Measurements from ENCODE around the gene TNNT3. TPM values are rescaled to one million over a fixed set of nuclear protein-coding genes. Genes with fewer than 3 reads are reported as not detected.

The TNNT3 gene
- total RNA-seq, 2 experiments from 2014 or later, result 19.1 to 21.9 TPM

DNA sequence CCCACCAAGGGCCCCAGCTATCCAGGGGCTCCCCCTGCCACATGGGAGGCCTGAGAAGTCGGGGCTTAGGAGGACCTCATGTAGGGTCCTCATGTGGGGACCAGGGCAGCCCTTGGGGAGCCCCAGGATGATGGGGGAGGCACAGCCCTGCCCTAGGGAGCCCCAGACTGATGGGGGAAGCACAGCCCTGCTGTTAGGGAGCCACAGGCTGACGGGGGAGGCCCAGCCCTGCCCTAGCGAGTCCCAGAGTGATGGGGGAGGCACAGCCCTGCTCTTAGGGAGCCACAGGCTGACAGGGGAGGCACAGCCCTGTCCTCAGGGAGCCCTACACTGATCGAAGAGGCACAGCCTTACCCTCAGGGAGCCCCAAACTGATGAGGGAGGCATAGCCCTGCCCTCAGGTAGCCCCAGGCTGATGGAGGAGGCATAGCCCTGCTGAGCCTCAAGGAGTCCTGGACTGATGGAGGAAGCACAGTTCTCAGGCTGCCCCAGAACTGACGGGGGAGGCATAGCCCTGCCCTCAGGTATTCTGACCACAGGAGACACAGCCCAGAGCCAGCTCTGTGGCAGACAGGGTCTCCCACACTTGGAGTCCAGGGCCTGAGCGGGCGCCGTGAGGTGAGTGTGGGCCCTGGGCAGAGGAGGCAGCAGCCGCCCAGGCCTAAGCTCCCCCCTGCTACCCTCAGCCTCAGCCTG is 38.6 kb upstream of the TNNT3 start:
- peaks cover 50% of the 10 kb centered on the region for H3K36me3 ChIP-seq (ENCODE audit: insufficient read depth, low read length)
- intact Hi-C loops (cut with DNase I, micrococcal nuclease), result loop anchor here (5.0 kb wide), 2 partner anchors 36 to 271 kb away; partner anchors contain the start of gene TNNT3 (in 1 of the 2)
- CTCF ChIA-PET, result no interaction called here
- H3K4me3 Mint-ChIP-seq, result no peak overlapping the region
- no peak for ATAC-seq (ENCODE audit: poor library complexity)
- H3K4me1 Mint-ChIP-seq (ENCODE audit: low read depth), result peaks cover 14% of the 10 kb centered on the region
- POLR2A ChIA-PET, result interaction anchor here (0.6 to 4.7 kb wide), 6 partner anchors 10 to 412 kb away, joined by 3 to 23 read pairs (median 6); partner anchors contain the start of genes LSP1 and PRR33
- no peaks in the 10 kb centered on the region for H3K9me3 ChIP-seq (ENCODE audit: control insufficient read depth in 1 of 2, insufficient read depth in 1 of 2, low read length in 2 of 2)
- no peaks in the 10 kb centered on the region for H3K9me3 Mint-ChIP-seq
- peak overlapping the region; percentile 64 for H3K27ac Mint-ChIP-seq
- no peak overlapping the region for H3K4me3 ChIP-seq (ENCODE audit: low read length)
- peaks cover 54% of the 10 kb centered on the region for H3K4me1 ChIP-seq (ENCODE audit: insufficient read depth, low read length)
- peak in 1 of 14 experiments; percentile 39 for DNase-seq
- H3K27ac ChIP-seq (ENCODE audit: low read depth in 1 of 2, low read length in 2 of 2), result peak overlapping the region in 1 of 2 donors; percentile 10
- no peaks in the 10 kb centered on the region for H3K27me3 ChIP-seq (ENCODE audit: control insufficient read depth in 1 of 2, insufficient read depth in 2 of 2, low read length in 2 of 2)
- no peaks in the 10 kb centered on the region for H3K27me3 Mint-ChIP-seq
- H3K36me3 Mint-ChIP-seq (ENCODE audit: low read depth), result peaks cover 18% of the 10 kb centered on the region
- TF ChIP-seq, protein P1, sequence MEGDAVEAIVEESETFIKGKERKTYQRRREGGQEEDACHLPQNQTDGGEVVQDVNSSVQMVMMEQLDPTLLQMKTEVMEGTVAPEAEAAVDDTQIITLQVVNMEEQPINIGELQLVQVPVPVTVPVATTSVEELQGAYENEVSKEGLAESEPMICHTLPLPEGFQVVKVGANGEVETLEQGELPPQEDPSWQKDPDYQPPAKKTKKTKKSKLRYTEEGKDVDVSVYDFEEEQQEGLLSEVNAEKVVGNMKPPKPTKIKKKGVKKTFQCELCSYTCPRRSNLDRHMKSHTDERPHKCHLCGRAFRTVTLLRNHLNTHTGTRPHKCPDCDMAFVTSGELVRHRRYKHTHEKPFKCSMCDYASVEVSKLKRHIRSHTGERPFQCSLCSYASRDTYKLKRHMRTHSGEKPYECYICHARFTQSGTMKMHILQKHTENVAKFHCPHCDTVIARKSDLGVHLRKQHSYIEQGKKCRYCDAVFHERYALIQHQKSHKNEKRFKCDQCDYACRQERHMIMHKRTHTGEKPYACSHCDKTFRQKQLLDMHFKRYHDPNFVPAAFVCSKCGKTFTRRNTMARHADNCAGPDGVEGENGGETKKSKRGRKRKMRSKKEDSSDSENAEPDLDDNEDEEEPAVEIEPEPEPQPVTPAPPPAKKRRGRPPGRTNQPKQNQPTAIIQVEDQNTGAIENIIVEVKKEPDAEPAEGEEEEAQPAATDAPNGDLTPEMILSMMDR (IDR thresholded peaks at IDR 0.05), result no peak

DNA sequence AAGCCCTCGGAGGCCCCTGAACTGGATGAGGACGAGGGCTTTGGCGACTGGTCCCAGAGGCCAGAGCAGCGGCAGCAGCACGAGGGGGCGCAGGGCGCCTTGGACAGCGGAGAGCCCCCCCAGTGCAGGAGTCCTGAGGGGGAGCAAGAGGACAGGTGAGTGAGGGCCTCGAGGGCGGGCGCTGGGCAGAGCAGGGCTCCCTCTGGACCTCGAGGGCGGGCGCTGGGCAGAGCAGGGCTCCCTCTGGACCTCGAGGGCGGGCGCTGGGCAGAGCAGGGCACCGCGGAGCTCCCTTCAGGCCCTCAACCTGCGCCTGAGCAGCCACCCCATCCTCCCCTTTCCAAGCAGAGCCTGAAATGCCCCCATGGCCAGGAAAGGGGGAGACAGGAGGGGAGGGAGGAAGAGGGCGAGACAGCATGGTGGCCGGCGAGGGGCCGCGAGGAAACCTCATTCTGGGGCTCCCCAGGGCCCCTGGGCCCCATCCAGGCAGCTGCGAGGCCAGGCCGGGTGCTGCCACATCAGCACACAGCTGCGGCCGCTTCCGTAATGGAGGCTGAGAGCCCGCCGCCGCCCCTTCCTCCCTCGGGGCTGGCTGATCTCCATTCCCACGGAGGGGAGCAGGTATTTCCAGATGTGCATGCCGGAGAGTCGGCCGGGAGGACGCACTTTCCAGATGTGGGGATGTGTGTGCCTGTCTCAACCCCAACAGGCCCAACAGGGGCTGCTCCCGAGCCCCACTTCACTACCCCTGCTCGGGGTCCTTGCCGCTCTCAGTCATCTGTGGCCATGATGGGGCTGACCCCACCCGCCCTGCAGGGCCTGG is 37.9 kb upstream of the TNNT3 start:
- H3K4me1 ChIP-seq (ENCODE audit: insufficient read depth, low read length), result peaks cover 47% of the 10 kb centered on the region
- peak overlapping the region; percentile 57 for H3K27ac Mint-ChIP-seq
- no peaks in the 10 kb centered on the region for H3K9me3 ChIP-seq (ENCODE audit: control insufficient read depth in 1 of 2, insufficient read depth in 1 of 2, low read length in 2 of 2)
- CTCF ChIA-PET, result interaction anchor here (0.6 to 1.7 kb wide), 19 partner anchors 12 to 270 kb away, joined by 3 to 37 read pairs (median 4); partner anchors contain the start of genes LSP1 and TNNI2
- DNase-seq, result peak in 4 of 14 experiments; percentile 33 to 43 (median 38)
- peaks cover 14% of the 10 kb centered on the region for H3K4me1 Mint-ChIP-seq (ENCODE audit: low read depth)
- no peak overlapping the region for H3K4me3 ChIP-seq (ENCODE audit: low read length)
- no peaks in the 10 kb centered on the region for H3K27me3 ChIP-seq (ENCODE audit: control insufficient read depth in 1 of 2, insufficient read depth in 2 of 2, low read length in 2 of 2)
- intact Hi-C loops (cut with DNase I, micrococcal nuclease), result loop anchor here (1.0 to 5.0 kb wide), 4 partner anchors 36 to 271 kb away; partner anchors contain the start of gene TNNT3 (in 1 of the 2)
- POLR2A ChIA-PET, result interaction anchor here (0.6 to 4.7 kb wide), 11 partner anchors 9 to 413 kb away, joined by 3 to 23 read pairs (median 4); partner anchors contain the start of genes LSP1, PRR33 and TNNT3
- H3K36me3 Mint-ChIP-seq (ENCODE audit: low read depth), result peaks cover 18% of the 10 kb centered on the region
- TF ChIP-seq, protein P1 (IDR thresholded peaks at IDR 0.05), result no peak
- ATAC-seq (ENCODE audit: poor library complexity), result peak; percentile 13
- H3K27me3 Mint-ChIP-seq, result no peaks in the 10 kb centered on the region
- no peak overlapping the region for H3K4me3 Mint-ChIP-seq
- peak overlapping the region in 1 of 2 donors; percentile 29 for H3K27ac ChIP-seq (ENCODE audit: low read depth in 1 of 2, low read length in 2 of 2)
- no peaks in the 10 kb centered on the region for H3K9me3 Mint-ChIP-seq
- peaks cover 52% of the 10 kb centered on the region for H3K36me3 ChIP-seq (ENCODE audit: insufficient read depth, low read length)
